SK-N-SH (cell line): ENCODE measurements around the gene SCUBE3. TPM values are rescaled to one million over a fixed set of nuclear protein-coding genes. Genes with fewer than 3 reads are reported as not detected.

Source experiments
- CTCF ChIA-PET: fragments of 300-600, 350-600 bp; formaldehyde crosslinking; extraction: SDS; loops from one replicate; lab custom pipeline; 2021; lab: Yijun Ruan, JAX
- POLR2A ChIA-PET: fragments of 350-600 bp; sonication (Branson Sonifier 250); formaldehyde crosslinking; extraction: SDS; loops from one replicate; lab custom pipeline; 2020; ENCODE audit warnings: antibody characterized with exemption, inconsistent platforms; lab: Yijun Ruan, JAX
- DNase-seq: peaks from one replicate; pipeline ENCODE4 v3.0.0; 2012
- H2AFZ ChIP-seq: fragments of 200-600 bp; sonication (generic); 2 replicates; pipeline ENCODE4 v1.8.1; 2016; ENCODE audit warnings: antibody characterized with exemption, mild to moderate bottlenecking, low read depth
- H3F3A ChIP-seq: fragments of 200-600 bp; sonication (generic); replicated peaks from 2 replicates; pipeline ENCODE3; 2016; ENCODE audit warnings: antibody characterized with exemption, mild to moderate bottlenecking; ENCODE audit not compliant: insufficient read depth
- H3K27ac ChIP-seq, 2 experiments: fragments of 200-500 bp in 1 of 2; fragments of 200-600 bp in 1 of 2; sonication (Bioruptor generic) in 1 of 2; sonication (generic), shearing (Covaris generic) in 1 of 2; 2 replicates each; pipeline versions ENCODE4 v1.5.1 to v1.6.1; 2014 to 2016; ENCODE audit warnings: low read depth in 2 of 2, inconsistent platforms in 1 of 2, low read length in 1 of 2, mild to moderate bottlenecking in 1 of 2, mixed read lengths in 1 of 2
- H3K27me3 ChIP-seq: fragments of 200-600 bp; sonication (generic), shearing (Covaris generic); 2 replicates; pipeline ENCODE4 v1.6.1; 2016; ENCODE audit warnings: mixed run types; ENCODE audit not compliant: insufficient read depth
- H3K36me3 ChIP-seq, 2 experiments: fragments of 200-500 bp in 1 of 2; fragments of 200-600 bp in 1 of 2; sonication (Bioruptor generic) in 1 of 2; sonication (generic) in 1 of 2; replicated peaks in 1 of 2; 2 replicates each; pipeline versions ENCODE3 to v1.5.1; 2014 to 2016; ENCODE audit warnings: low read length in 1 of 2, mild to moderate bottlenecking in 1 of 2; ENCODE audit not compliant: insufficient read depth in 2 of 2, control insufficient read depth in 1 of 2
- H3K4me1 ChIP-seq, 2 experiments: fragments of 200-500 bp in 1 of 2; fragments of 200-600 bp in 1 of 2; sonication (Bioruptor generic) in 1 of 2; sonication (generic), shearing (Covaris generic) in 1 of 2; 2 replicates each; pipeline versions ENCODE4 v1.5.1 to v1.6.1; 2014 to 2016; ENCODE audit warnings: low read depth in 1 of 2, low read length in 1 of 2, mixed run types in 1 of 2; ENCODE audit not compliant: insufficient read depth in 2 of 2, control insufficient read depth in 1 of 2
- H3K4me2 ChIP-seq: fragments of 200-600 bp; sonication (generic), shearing (Covaris generic); 2 replicates; pipeline ENCODE4 v1.6.1; 2017; ENCODE audit warnings: mixed run types
- H3K4me3 ChIP-seq, 2 experiments: fragments of 200-500 bp in 1 of 2; fragments of 200-600 bp in 1 of 2; sonication (Bioruptor generic) in 1 of 2; sonication (generic), shearing (Covaris generic) in 1 of 2; 2 replicates each; pipeline versions ENCODE4 v1.5.1 to v1.8.1; 2014 to 2016; ENCODE audit warnings: low read depth in 2 of 2, inconsistent platforms in 1 of 2, low read length in 1 of 2, mild to moderate bottlenecking in 1 of 2, mixed read lengths in 1 of 2, moderate library complexity in 1 of 2
- H3K79me2 ChIP-seq: fragments of 200-600 bp; sonication (generic); 2 replicates; pipeline ENCODE4 v1.8.1; 2017; ENCODE audit warnings: mild to moderate bottlenecking; ENCODE audit not compliant: insufficient read depth
- H3K9ac ChIP-seq: fragments of 200-600 bp; sonication (generic); 2 replicates; pipeline ENCODE4 v1.6.1; 2017; ENCODE audit warnings: mixed run types
- H3K9me2 ChIP-seq: fragments of 200-600 bp; sonication (generic); 2 replicates; pipeline ENCODE4 v1.6.1; 2017; ENCODE audit warnings: mixed run types
- H3K9me3 ChIP-seq: fragments of 200-600 bp; sonication (generic); 2 replicates; pipeline ENCODE4 v1.6.1; 2017; ENCODE audit warnings: mixed run types, mild to moderate bottlenecking, moderate library complexity
- H4K20me1 ChIP-seq: fragments of 200-600 bp; sonication (generic); 2 replicates; pipeline ENCODE4 v1.6.1; 2017; ENCODE audit warnings: mild to moderate bottlenecking, mixed run types; ENCODE audit not compliant: insufficient read depth
- GATA2 ChIP-seq: sonication (generic); formaldehyde crosslinking; IDR thresholded peaks from 2 replicates; pipeline ENCODE4 v1.5.0; 2020; ENCODE audit warnings: mild to moderate bottlenecking, missing genetic modification reagents
- MEF2A ChIP-seq: IDR thresholded peaks from 2 replicates; pipeline ENCODE4 v1.4.0; 2012; ENCODE audit warnings: low read depth, borderline replicate concordance
- NFIC ChIP-seq: IDR thresholded peaks from 2 replicates; pipeline ENCODE4 v1.4.0; 2012; ENCODE audit warnings: borderline replicate concordance
- RAD21 ChIP-seq: IDR thresholded peaks from 2 replicates; pipeline ENCODE4 v1.6.1; 2012; ENCODE audit warnings: mild to moderate bottlenecking, low read length
- RCOR1 ChIP-seq: fragments of 150-350 bp; IDR thresholded peaks from 2 replicates; pipeline ENCODE4 v1.6.1; 2017; ENCODE audit warnings: antibody characterized with exemption, low read length
- RFX5 ChIP-seq: IDR thresholded peaks from 2 replicates; pipeline ENCODE4 v1.6.1; 2012; ENCODE audit warnings: mild to moderate bottlenecking, improper control_type of control experiment, low read length
- SIN3A ChIP-seq: IDR thresholded peaks from 2 replicates; pipeline ENCODE4 v1.6.1; 2012; ENCODE audit warnings: low read depth, mild to moderate bottlenecking, low read length, moderate library complexity, borderline replicate concordance
- TCF12 ChIP-seq: IDR thresholded peaks from 2 replicates; pipeline ENCODE4 v1.4.0; 2012
- WGBS: methylation state at CpG from one replicate; pipeline ENCODE4 v1.1.6; 2017; ENCODE audit warnings: low lambda C conversion rate; 5-methylcytosine and 5-hydroxymethylcytosine counted together
- polyA plus RNA-seq, 3 experiments: library from polyadenylated mRNA; depleted of rRNA; stranded (reverse); fragments of >200 nt; gene quantifications; 2 replicates each; pipeline ENCODE4 v1.2.3, GENCODE V29; 2012
- TF ChIP-seq, protein P1 (sequence below): fragments of 200-600 bp; sonication (generic); IDR thresholded peaks from 2 replicates; pipeline ENCODE4 v1.6.1; 2017; ENCODE audit warnings: antibody characterized with exemption, mild to moderate bottlenecking, moderate library complexity
- TF ChIP-seq, protein P2 (sequence below): IDR thresholded peaks from 2 replicates; pipeline ENCODE4 v1.4.0; 2012; ENCODE audit warnings: low read depth
- TF ChIP-seq, protein P3 (sequence below): IDR thresholded peaks from 2 replicates; pipeline ENCODE4 v1.6.1; 2012; ENCODE audit warnings: mild to moderate bottlenecking, low read depth, low read length, moderate library complexity
- TF ChIP-seq, protein P4 (sequence below): fragments of 150-350 bp; IDR thresholded peaks from 2 replicates; pipeline ENCODE4 v1.6.1; 2016; ENCODE audit warnings: mild to moderate bottlenecking, low read depth, low read length

SCUBE3 gene
- polyA plus RNA-seq, 1 of the 3 experiments (the other 2 are of a cell fraction), result 2.0 TPM

DNA sequence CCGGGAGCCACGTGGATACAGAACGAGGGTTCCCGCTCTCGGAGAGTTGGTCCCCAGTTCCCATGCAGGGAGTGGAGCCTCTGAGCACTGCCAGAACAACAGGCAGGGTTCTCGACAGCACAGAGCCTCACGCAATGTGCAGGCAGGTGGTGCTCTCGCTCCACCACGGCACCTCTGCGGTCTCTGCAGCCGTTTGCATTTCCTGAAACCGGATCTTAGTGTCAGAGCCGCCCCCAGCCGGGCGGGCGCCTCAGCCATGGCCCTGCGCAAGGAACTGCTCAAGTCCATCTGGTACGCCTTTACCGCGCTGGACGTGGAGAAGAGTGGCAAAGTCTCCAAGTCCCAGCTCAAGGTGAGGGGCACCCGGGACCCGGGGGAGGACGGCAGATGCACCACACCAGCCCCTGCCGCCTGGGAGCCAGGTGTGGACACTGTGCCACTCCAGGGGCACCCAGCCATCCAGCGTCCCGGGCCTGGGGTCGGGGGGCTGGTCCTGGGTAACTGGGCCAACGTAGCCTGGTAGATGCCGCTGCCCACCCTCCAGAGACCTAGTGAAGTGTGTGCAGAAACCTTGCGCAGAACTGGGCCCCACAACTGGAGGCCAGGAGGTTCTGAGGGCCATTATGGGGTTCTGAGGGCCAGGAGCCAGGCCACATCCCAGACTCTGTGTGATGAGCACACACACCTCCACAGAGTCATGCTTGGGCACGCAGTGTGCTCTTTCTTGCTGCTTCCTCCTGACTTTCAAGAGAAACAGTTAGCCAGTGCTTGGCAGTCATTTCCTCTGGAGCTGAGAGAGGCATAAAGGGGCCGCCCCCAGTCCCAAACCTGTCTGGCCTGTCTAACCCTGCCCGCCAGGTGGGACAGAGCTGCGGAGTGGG, 84.1 kb downstream of the SCUBE3 start, which contains the start of gene DEF6:
DEF6 (plus strand) TSS at position 218 of the 881 bp plus-strand sequence; CDS start at position 257, 39 bp downstream.
- Histone ChIP-seq H3K27me3 (no peaks in the 10 kb centered on the region), H3K9me3 (no peaks in the 10 kb centered on the region), H3K9ac (no peak within 1 kb of the TSS), H4K20me1 (no peaks in the 10 kb centered on the region), H3K9me2 (no peaks in the 10 kb centered on the region), H3K79me2 (no peaks in the 10 kb centered on the region), H3K4me1 (peaks cover 0 to 4% of the 10 kb centered on the region in 2 experiments; a peak in 1 of 4 replicates)
- DNase-seq, result peak; percentile 49
- CTCF ChIA-PET, result interaction anchor here (1.3 to 7.2 kb wide), 4 partner anchors 12 to 157 kb away, joined by 4 to 61 read pairs (median 18); no protein-coding TSS in a partner anchor
- TF ChIP-seq, protein P1, sequence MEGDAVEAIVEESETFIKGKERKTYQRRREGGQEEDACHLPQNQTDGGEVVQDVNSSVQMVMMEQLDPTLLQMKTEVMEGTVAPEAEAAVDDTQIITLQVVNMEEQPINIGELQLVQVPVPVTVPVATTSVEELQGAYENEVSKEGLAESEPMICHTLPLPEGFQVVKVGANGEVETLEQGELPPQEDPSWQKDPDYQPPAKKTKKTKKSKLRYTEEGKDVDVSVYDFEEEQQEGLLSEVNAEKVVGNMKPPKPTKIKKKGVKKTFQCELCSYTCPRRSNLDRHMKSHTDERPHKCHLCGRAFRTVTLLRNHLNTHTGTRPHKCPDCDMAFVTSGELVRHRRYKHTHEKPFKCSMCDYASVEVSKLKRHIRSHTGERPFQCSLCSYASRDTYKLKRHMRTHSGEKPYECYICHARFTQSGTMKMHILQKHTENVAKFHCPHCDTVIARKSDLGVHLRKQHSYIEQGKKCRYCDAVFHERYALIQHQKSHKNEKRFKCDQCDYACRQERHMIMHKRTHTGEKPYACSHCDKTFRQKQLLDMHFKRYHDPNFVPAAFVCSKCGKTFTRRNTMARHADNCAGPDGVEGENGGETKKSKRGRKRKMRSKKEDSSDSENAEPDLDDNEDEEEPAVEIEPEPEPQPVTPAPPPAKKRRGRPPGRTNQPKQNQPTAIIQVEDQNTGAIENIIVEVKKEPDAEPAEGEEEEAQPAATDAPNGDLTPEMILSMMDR, result peak; percentile 24; the same call in 1 of the 2 replicates
- TF ChIP-seq, protein P2, sequence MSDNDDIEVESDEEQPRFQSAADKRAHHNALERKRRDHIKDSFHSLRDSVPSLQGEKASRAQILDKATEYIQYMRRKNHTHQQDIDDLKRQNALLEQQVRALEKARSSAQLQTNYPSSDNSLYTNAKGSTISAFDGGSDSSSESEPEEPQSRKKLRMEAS, result no peak
- no peak for TF ChIP-seq RFX5
- peak; percentile 53 for TF ChIP-seq RAD21
- TF ChIP-seq, all 33 proteins: peak for 2
- Histone ChIP-seq H3K27ac (no peak within 1 kb of the TSS), H3K4me2 (no peak within 1 kb of the TSS), H3F3A (no peaks in the 10 kb centered on the region), H2AFZ (no peak within 1 kb of the TSS), H3K36me3 (peaks cover 16 to 27% of the 10 kb centered on the region in 2 experiments), H3K4me3 (no peak within 1 kb of the TSS)
- 89% methylated on average over 13 of the region's 35 CpGs for WGBS
- POLR2A ChIA-PET, result no interaction called here

DNA sequence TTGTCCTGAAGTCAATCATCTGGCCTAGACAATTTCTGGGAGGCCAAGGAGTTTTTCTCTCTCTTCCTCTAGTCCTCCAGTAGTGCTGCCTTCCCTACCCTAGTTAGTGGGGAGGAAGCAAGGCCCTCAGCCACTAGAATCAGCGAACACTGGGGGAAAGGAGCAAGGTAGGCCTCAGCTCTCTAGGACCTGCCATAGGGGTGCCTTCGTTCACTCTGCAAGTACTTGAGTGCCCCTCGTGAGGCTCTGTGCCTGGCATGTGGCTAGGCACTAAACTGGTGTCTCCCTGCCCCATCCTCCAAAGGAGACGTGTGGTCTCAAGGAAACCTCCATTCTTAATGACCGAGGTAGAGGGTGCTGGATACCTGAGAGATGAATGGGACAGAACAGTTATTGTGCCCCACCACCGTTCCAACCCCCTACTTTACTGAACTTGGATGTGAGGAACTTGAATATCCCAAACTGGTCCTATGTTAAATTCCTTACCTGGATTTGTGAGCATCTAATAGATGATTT, 84.9 kb downstream of the SCUBE3 start:
- Histone ChIP-seq H3F3A (no peaks in the 10 kb centered on the region), H3K9ac (no peak overlapping the region), H3K27me3 (no peaks in the 10 kb centered on the region), H3K4me3 (no peak overlapping the region), H3K9me3 (no peaks in the 10 kb centered on the region), H3K4me1 (peaks cover 0 to 4% of the 10 kb centered on the region in 2 experiments; a peak in 1 of 4 replicates), H3K27ac (no peak overlapping the region), H3K36me3 (peaks cover 11 to 21% of the 10 kb centered on the region in 2 experiments), H4K20me1 (no peaks in the 10 kb centered on the region), H2AFZ (no peak overlapping the region), H3K4me2 (no peak overlapping the region), H3K79me2 (no peaks in the 10 kb centered on the region), H3K9me2 (no peaks in the 10 kb centered on the region)
- CTCF ChIA-PET, result interaction anchor here (7.2 kb wide), 1 partner anchor 28 kb away, joined by 61 read pairs; no protein-coding TSS in a partner anchor
- 92% methylated on average over 5 of the region's 6 CpGs for WGBS
- no peak for DNase-seq
- POLR2A ChIA-PET, result no interaction called here
- TF ChIP-seq NFIC (no peak), GATA2 (CRISPR knock-in tag) (no peak), RCOR1 (no peak), MEF2A (no peak), RFX5 (no peak), RAD21 (no peak), SIN3A (no peak), TCF12 (no peak)
- TF ChIP-seq, protein P3, sequence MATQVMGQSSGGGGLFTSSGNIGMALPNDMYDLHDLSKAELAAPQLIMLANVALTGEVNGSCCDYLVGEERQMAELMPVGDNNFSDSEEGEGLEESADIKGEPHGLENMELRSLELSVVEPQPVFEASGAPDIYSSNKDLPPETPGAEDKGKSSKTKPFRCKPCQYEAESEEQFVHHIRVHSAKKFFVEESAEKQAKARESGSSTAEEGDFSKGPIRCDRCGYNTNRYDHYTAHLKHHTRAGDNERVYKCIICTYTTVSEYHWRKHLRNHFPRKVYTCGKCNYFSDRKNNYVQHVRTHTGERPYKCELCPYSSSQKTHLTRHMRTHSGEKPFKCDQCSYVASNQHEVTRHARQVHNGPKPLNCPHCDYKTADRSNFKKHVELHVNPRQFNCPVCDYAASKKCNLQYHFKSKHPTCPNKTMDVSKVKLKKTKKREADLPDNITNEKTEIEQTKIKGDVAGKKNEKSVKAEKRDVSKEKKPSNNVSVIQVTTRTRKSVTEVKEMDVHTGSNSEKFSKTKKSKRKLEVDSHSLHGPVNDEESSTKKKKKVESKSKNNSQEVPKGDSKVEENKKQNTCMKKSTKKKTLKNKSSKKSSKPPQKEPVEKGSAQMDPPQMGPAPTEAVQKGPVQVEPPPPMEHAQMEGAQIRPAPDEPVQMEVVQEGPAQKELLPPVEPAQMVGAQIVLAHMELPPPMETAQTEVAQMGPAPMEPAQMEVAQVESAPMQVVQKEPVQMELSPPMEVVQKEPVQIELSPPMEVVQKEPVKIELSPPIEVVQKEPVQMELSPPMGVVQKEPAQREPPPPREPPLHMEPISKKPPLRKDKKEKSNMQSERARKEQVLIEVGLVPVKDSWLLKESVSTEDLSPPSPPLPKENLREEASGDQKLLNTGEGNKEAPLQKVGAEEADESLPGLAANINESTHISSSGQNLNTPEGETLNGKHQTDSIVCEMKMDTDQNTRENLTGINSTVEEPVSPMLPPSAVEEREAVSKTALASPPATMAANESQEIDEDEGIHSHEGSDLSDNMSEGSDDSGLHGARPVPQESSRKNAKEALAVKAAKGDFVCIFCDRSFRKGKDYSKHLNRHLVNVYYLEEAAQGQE, result no peak
- TF ChIP-seq, protein P1, result no peak
- TF ChIP-seq, protein P4, sequence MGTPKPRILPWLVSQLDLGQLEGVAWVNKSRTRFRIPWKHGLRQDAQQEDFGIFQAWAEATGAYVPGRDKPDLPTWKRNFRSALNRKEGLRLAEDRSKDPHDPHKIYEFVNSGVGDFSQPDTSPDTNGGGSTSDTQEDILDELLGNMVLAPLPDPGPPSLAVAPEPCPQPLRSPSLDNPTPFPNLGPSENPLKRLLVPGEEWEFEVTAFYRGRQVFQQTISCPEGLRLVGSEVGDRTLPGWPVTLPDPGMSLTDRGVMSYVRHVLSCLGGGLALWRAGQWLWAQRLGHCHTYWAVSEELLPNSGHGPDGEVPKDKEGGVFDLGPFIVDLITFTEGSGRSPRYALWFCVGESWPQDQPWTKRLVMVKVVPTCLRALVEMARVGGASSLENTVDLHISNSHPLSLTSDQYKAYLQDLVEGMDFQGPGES, result no peak
